Spleen (tissue), 11 donors: ENCODE measurements around the gene RNMT. TPM values are rescaled to one million over a fixed set of nuclear protein-coding genes. Genes with fewer than 3 reads are reported as not detected.
A peak's percentile ranks its signal among the peaks of the same experiment; 100 is the strongest.

ENCODE experiments used
- DNase-seq: peaks from one replicate; pipeline ENCODE4 v3.0.0-alpha.2; 2020
- H3K27ac ChIP-seq, 8 donors: fragments of 200-600 bp; sonication (generic) in 7 of 8; 1 replicate in 4 of 8; 2 replicates in 4 of 8; pipeline versions ENCODE4 v1.5.0 to v1.8.0; 2016 to 2021; ENCODE audit warnings: inconsistent platforms in 4 of 8, mild to moderate bottlenecking in 4 of 8, moderate library complexity in 1 of 8
- H3K27me3 ChIP-seq, 7 donors: fragments of 200-600 bp; sonication (generic) in 6 of 7; replicated peaks in 1 of 7; 1 replicate in 4 of 7; 2 replicates in 3 of 7; pipeline versions ENCODE4 v1.5.0 to v1.8.0; 2016 to 2021; ENCODE audit warnings: inconsistent platforms in 3 of 7, mild to moderate bottlenecking in 1 of 7
- H3K36me3 ChIP-seq, 6 donors: fragments of 200-600 bp; sonication (generic) in 5 of 6; 1 replicate in 4 of 6; 2 replicates in 2 of 6; pipeline versions ENCODE4 v1.5.0 to v1.8.0; 2016 to 2021; ENCODE audit warnings: inconsistent platforms in 2 of 6
- H3K4me1 ChIP-seq, 6 donors: fragments of 200-600 bp; sonication (generic) in 5 of 6; 1 replicate in 3 of 6; 2 replicates in 3 of 6; pipeline versions ENCODE4 v1.5.0 to v1.8.0; 2016 to 2021; ENCODE audit warnings: inconsistent platforms in 3 of 6
- H3K4me3 ChIP-seq, 8 donors: fragments of 200-600 bp; sonication (generic) in 7 of 8; 1 replicate in 4 of 8; 2 replicates in 4 of 8; pipeline versions ENCODE4 v1.5.0 to v1.8.0; 2016 to 2021; ENCODE audit warnings: inconsistent platforms in 4 of 8, mild to moderate bottlenecking in 4 of 8, moderate library complexity in 2 of 8
- H3K9me3 ChIP-seq, 8 donors: fragments of 200-600 bp; sonication (generic) in 7 of 8; 1 replicate in 4 of 8; 2 replicates in 4 of 8; pipeline versions ENCODE4 v1.5.0 to v1.8.0; 2016 to 2021; ENCODE audit warnings: inconsistent platforms in 4 of 8
- CTCF ChIP-seq, 11 experiments: fragments of 200-600 bp in 7 of 11; fragments of 450-650 bp in 4 of 11; sonication (generic) in 4 of 11; IDR thresholded peaks in 8 of 11; conservative IDR thresholded peaks in 3 of 11; 1 replicate in 7 of 11; 2 replicates in 4 of 11; pipeline versions ENCODE4 v1.4.0 to v1.8.0; 2016 to 2021; ENCODE audit warnings: antibody characterized with exemption in 11 of 11, inconsistent platforms in 4 of 11, mild to moderate bottlenecking in 1 of 11
- POLR2A ChIP-seq, 3 donors: fragments of 450-650 bp; IDR thresholded peaks; one replicate each; pipeline ENCODE4 v1.5.1; 2017; ENCODE audit warnings: antibody characterized with exemption in 3 of 3, mild to moderate bottlenecking in 1 of 3
- POLR2AphosphoS5 ChIP-seq, 3 donors: sonication (generic); formaldehyde crosslinking; IDR thresholded peaks; one replicate each; pipeline ENCODE4 v1.5.1; 2017; ENCODE audit warnings: antibody characterized with exemption in 3 of 3
- WGBS, 5 donors: extraction: QIAGEN DNeasy Blood & Tissue Kit in 3 of 5; methylation state at CpG; one replicate each; pipeline versions ENCODE4 v1.1.5 to v1.1.7; 2013 to 2018; 5-methylcytosine and 5-hydroxymethylcytosine counted together
- intact Hi-C: fragments of 100-400 bp; cut with DNase I; formaldehyde crosslinking; loops from one replicate; pipeline ENCODE4 v1.15.0; 2023; ENCODE audit warnings: low total_unique reads
- polyA plus RNA-seq, 3 donors: library from polyadenylated mRNA; stranded (reverse); fragments of 200-250 nt; gene quantifications; one replicate each; pipeline ENCODE4 v1.2.1, GENCODE V29; 2013
- total RNA-seq, 7 donors: library from RNA; depleted of rRNA in 3 of 7; stranded (reverse); fragments of >200 nt in 3 of 7; fragmentation: NEBNext Ultra II Directional in 4 of 7; extraction: Animal tissue kit (Norgen Biotek cat#: 25700) in 4 of 7; gene quantifications; one replicate each; pipeline versions ENCODE4 v1.1.0 to v1.2.1, GENCODE V29; 2016 to 2021
- donor health status: healthy with polysubstance abuse.
- donor health status: DM: no; HTN: no; CAD: no; lungs with moderate emphysema.
- donor health status: DM: no; HTN: no; CAD: no.
- donor health status: Bipolar disorder and iron deficiency.
- donor health status: healthy.
- donor health status: DM: no; HTN: no; CAD: no.
- donor health status: DM: yes; HTN: yes; CAD: no.

Gene RNMT
- total and polyA plus RNA-seq, 10 donors = 11.4 to 33.3 (median 23.3) TPM

GRCh38 chr18:13797157-13797611 lies 70.7 kb downstream of the RNMT start:
- H3K27ac ChIP-seq = no peak overlapping the region
- TF ChIP-seq POLR2AphosphoS5 (IDR thresholded peaks at IDR 0.05) = no peak
- TF ChIP-seq CTCF (IDR thresholded peaks at IDR 0.05 in 8 of 11, conservative IDR thresholded peaks at IDR 0.05 in 3 of 11) = no peak
- no peak for TF ChIP-seq POLR2A (IDR thresholded peaks at IDR 0.05)
- no peak overlapping the region for H3K4me3 ChIP-seq
- WGBS, 5 donors = 57 to 63% (median 58%) methylated on average over 3 of the region's 3 CpGs
- no peak for DNase-seq
- H3K4me1 ChIP-seq = peaks cover 0 to 9% (median 7%) of the 10 kb centered on the region in 6 donors
- peaks cover 0 to 51% (median 15%) of the 10 kb centered on the region in 7 donors for H3K27me3 ChIP-seq
- H3K9me3 ChIP-seq = peaks cover 0 to 2% (median 0%) of the 10 kb centered on the region in 8 donors
- no peaks in the 10 kb centered on the region for H3K36me3 ChIP-seq
- intact Hi-C loops = no loop called here

GRCh38 chr18:13799396-13799795 lies 72.9 kb downstream of the RNMT start:
- TF ChIP-seq POLR2AphosphoS5 (IDR thresholded peaks at IDR 0.05) (no peak), CTCF (IDR thresholded peaks at IDR 0.05 in 8 of 11, conservative IDR thresholded peaks at IDR 0.05 in 3 of 11) (no peak), POLR2A (IDR thresholded peaks at IDR 0.05) (no peak)
- WGBS, 5 donors = 91 to 94% (median 92%) methylated on average over 8 to 11 of the region's 11 CpGs
- Histone ChIP-seq H3K27ac (no peak overlapping the region), H3K27me3 (peaks cover 0 to 72% (median 15%) of the 10 kb centered on the region in 7 donors), H3K4me1 (peaks cover 0 to 9% (median 7%) of the 10 kb centered on the region in 6 donors), H3K36me3 (no peaks in the 10 kb centered on the region), H3K9me3 (peaks cover 0 to 2% (median 0%) of the 10 kb centered on the region in 8 donors), H3K4me3 (no peak overlapping the region)
- intact Hi-C loops = no loop called here
- DNase-seq = no peak

GRCh38 chr18:13800505-13801259 lies 74.2 kb downstream of the RNMT start:
- DNase-seq = peak; percentile 80
- TF ChIP-seq POLR2A (IDR thresholded peaks at IDR 0.05) (no peak), CTCF (IDR thresholded peaks at IDR 0.05 in 8 of 11, conservative IDR thresholded peaks at IDR 0.05 in 3 of 11) (peak in 4 of 11 experiments; percentile 11 to 41 (median 26)), POLR2AphosphoS5 (IDR thresholded peaks at IDR 0.05) (no peak)
- Histone ChIP-seq H3K27ac (no peak overlapping the region), H3K4me1 (peaks cover 0 to 9% (median 7%) of the 10 kb centered on the region in 6 donors), H3K9me3 (no peaks in the 10 kb centered on the region), H3K36me3 (no peaks in the 10 kb centered on the region), H3K27me3 (peaks cover 0 to 83% (median 19%) of the 10 kb centered on the region in 7 donors), H3K4me3 (peak overlapping the region in 5 of 8 donors; percentile 0 to 47 (median 5))
- intact Hi-C loops = no loop called here
- WGBS, 5 donors = 14 to 23% (median 15%) methylated on average over 20 to 30 of the region's 30 CpGs

GRCh38 chr18:13801260-13801601 lies 74.8 kb downstream of the RNMT start:
- no peak overlapping the region for H3K27ac ChIP-seq
- WGBS, 5 donors = 9 to 12% (median 10%) methylated on average over 15 of the region's 15 CpGs
- peak overlapping the region in 5 of 8 donors; percentile 0 to 47 (median 5) for H3K4me3 ChIP-seq
- no peak for TF ChIP-seq POLR2AphosphoS5 (IDR thresholded peaks at IDR 0.05)
- TF ChIP-seq POLR2A (IDR thresholded peaks at IDR 0.05) = no peak
- no peak for TF ChIP-seq CTCF (IDR thresholded peaks at IDR 0.05 in 8 of 11, conservative IDR thresholded peaks at IDR 0.05 in 3 of 11)
- no peak for DNase-seq
- no peaks in the 10 kb centered on the region for H3K9me3 ChIP-seq
- H3K27me3 ChIP-seq = peaks cover 0 to 84% (median 19%) of the 10 kb centered on the region in 7 donors
- intact Hi-C loops = no loop called here
- H3K36me3 ChIP-seq = no peaks in the 10 kb centered on the region
- peaks cover 0 to 9% (median 7%) of the 10 kb centered on the region in 6 donors for H3K4me1 ChIP-seq
